H54 (cell line): ENCODE results near the gene SPON1.
A peak's percentile ranks its signal among the peaks of the same experiment; 100 is the strongest.
"Not testable (repeated sequence)": the region's sequence is repeated elsewhere in the genome, so short reads cannot be mapped to it uniquely, and the experiment has no call there.

ENCODE experiments used
- DNase-seq: peaks from one replicate; pipeline ENCODE4 v3.0.0; 2011; ENCODE audit warnings: low spot score, mixed read lengths; ENCODE audit not compliant: insufficient read length
- FAIRE-seq: peaks from 3 replicates; lab custom pipeline; 2011; peaks lifted over from hg19 to GRCh38; lab: Jason Lieb, UNC
- POLR2A ChIP-seq: IDR thresholded peaks from 2 replicates; pipeline ENCODE4 v1.6.1; 2011; ENCODE audit warnings: low read depth, mild to moderate bottlenecking, low read length

Gene SPON1

DNA sequence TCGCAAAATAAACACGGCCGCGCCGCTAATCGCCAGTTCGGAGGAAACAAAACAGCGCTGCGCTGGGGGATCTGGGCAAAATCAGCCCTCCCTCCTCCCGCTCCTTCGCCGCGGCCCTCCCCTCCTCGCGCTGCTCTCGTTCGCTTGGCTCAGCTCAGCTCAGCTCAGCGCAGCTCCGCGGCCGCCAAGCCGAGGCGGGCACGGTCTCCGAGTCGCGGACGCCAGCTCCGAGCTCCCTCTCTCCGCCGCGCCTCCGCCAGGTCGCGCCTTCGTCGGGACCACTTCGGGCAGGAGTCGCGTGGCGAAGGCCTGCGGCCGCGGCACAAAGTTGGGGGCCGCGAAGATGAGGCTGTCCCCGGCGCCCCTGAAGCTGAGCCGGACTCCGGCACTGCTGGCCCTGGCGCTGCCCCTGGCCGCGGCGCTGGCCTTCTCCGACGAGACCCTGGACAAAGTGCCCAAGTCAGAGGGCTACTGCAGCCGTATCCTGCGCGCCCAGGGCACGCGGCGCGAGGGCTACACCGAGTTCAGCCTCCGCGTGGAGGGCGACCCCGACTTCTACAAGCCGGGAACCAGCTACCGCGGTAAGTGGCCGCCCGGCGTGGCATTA is at the start of gene SPON1:
TSS of gene SPON1 (plus strand) at position 162 of the 607 bp plus-strand sequence. CDS start at position 344, 182 bp downstream.
- no peak for TF ChIP-seq POLR2A
- DNase-seq (no peak), FAIRE-seq (no peak)

DNA sequence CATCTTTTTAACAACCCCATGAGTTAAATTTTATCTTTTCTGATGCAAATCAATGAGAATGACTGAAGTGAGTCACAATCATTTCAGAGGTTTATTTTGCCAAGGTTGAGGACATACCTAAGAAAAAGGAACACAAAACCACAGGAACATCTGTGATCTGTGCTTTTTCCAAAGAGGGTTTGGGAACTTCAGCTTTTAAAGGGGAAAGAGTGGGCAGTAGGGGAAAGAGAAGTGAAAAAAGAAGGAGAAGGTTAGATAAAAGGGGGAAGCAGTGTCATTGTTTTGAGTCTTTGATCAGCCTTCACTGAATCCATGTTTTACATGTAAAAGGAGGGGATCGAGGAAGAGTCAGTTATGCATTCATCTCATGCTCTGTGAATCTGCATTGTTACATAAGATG is 45.3 kb upstream of the SPON1 start:
- FAIRE-seq (no peak), DNase-seq (no peak)
- no peak for TF ChIP-seq POLR2A

DNA sequence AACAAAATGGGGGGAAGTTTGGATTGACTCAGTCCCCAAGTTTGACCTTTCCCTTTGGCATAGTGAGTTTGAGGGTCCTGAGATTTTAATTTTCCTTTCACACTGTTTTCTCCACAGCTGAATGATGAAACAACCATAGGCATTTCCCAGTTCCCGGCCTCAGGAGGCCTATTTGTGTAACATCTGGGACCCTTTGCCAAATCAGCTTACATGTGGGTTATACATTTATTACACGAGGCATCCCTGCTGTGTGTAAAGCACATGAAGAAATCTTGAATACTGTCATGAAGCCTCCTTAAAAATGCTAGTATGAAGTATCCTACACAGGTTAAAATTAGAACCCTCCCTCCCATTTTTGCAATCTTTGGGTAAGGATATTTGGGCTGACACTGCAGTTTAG is 44.6 kb upstream of the SPON1 start:
- no peak for FAIRE-seq
- no peak for TF ChIP-seq POLR2A
- DNase-seq, result no peak

DNA sequence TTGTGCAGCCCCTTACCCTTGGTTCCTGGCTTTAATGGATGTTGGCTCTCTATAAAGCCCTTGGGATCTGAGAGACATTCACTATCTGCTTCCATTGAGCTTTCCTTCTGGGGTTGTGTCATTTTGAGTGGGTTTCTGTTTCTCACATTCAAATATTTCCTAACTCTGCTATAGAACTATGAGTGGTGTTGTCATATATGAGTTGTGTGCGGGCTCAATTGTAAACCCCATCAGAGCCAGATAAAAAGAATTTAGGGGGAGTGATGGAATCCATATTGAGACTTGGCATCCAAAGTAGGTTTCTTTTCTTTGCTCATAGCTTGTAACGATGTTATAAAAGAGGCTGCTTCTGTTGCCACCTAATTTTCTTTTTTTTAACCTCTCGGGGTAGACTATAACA is 41.8 kb upstream of the SPON1 start:
- FAIRE-seq (no peak), DNase-seq (no peak)
- TF ChIP-seq POLR2A, result no peak

DNA sequence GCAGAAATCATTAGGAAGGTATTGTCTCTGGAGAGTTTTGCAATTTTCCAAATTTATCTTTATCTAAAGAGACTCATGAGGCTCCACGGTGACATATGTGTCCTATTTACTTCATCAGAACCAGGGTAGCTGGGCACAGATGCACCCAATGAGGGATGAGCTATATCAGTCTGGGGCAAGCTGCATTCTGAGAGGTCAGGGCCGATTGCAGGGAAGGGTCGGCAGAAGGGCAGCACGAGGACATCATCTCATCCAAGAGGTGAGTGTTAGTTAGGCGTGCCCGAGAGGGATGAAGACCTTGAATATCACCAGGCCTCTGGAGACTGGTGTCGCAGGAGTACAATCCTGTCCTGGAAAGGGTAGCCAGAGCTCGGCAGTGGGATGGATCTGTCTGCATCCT is 41.0 kb upstream of the SPON1 start:
- DNase-seq (no peak), FAIRE-seq (no peak)
- TF ChIP-seq POLR2A, result no peak

DNA sequence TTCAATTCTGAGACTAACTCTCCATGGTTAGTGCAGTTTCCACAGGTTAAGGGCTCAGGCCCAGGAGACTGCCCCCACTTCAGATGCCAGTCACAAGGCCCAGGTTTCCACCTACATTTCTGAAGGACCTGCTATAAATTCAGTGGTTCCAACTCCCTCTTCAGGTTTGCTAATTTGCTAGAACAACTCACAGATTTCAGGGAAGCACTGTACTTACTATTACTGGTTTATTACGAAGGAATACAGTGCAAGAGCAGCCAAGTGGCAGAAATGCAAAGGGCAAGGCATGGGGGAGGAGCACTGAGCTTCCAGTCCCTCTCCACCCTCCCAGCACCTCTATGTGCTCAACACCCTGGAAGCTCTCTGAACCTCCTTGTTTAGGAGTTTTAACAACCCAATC is 39.3 kb upstream of the SPON1 start:
- TF ChIP-seq POLR2A, result no peak
- DNase-seq (no peak), FAIRE-seq (no peak)

DNA sequence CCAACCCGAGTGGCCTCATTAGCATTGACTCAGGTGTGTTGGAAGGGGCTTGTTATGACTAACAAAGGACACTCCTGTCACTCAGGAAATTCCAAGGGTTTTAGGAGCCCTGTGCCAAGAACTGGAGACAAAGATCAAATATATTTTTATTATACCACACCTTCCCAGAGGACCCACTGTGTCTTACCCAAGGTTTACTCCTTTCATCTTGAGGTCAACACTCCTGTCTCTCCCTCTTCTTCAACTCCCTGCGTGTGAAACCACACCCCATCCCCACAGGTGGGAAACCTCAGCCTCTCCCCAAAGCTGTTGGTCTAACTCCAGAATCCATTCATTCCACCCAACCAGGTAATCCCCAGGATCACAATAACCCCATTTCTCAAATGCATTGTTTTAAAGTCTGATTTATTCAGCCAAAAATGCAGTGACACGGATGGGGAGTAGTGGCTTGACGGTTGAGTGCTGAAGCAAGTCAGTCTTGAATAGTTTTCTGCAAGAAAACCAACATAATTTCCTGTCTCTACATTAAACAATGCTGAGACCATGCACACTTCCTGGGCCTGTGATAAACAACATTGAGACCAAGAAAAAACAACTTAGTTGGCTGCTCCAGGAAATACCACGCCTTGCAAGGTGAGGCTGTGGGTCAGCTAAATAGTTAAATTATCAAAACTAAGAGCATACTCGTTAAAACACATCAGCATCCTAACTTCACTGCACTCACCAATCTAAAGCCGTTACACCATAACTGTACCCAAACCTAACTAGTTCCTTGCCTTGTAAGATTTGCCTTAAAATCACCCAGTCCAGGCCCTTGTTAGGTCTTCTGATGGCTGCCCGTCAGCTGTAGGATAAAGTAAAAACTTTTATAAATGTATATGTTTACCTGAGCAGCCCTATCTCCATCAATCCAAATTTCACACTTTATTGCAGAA is 38.5 kb upstream of the SPON1 start:
- TF ChIP-seq POLR2A, result no peak
- DNase-seq (no peak), FAIRE-seq (no peak)

DNA sequence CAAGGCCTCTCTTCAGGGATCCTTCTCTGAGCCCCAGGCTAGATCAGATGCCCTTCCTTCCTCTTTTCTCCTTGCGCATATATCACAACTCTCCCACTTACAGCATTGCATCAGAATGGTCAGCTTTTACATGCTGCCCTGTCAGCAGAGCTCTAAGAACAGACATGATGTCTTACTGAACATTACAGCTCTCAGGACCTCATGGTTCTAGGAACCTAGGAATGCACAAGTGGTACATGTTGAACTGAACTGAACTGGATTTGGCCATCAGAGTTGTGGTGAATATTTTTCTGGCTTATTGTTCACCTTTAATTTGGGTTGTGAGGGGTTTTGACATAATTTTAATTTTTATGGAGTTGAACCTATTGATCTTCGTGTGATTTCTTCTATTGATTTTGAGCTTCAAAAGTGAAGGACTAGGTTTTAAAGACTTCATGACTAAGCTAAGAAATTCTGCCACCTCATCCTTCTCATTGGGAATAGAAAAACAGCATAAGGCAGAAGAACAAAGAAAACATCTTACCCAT is 37.7 kb upstream of the SPON1 start:
- DNase-seq (no peak), FAIRE-seq (no peak)
- TF ChIP-seq POLR2A, result no peak

- not testable (repeated sequence) for FAIRE-seq
Observed at GRCh38 chr11:13926366-13926765, 36.2 kb upstream of the SPON1 start.

GRCh38 chr11:13926981-13927380 is 35.5 kb upstream of the SPON1 start:
- FAIRE-seq, result no peak
- TF ChIP-seq POLR2A, result no peak

More at GRCh38 chr11:13926366-13926765, 36.2 kb upstream of the SPON1 start:
- not testable (repeated sequence) for DNase-seq

DNA sequence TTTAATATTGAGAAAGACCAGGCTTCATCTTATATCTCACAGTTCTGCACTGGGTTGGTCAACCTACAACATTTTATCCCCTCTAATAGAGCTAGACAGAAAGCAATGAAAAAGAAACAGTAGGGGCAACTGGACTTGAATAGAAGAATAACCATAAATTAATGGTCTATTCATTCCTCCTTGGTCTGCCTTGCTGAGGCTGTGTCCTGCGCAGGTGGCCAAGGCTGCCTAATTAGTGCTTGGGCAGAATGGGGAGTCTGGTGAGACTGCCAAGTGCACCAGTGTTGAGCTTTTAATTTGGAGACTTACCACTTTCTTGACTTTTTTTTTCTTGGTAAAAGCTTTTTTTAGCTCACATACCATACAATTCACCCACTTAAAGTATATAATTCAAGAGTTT is 35.0 kb upstream of the SPON1 start:
- FAIRE-seq (no peak), DNase-seq (no peak)
- TF ChIP-seq POLR2A, result no peak

More at GRCh38 chr11:13926981-13927380, 35.5 kb upstream of the SPON1 start:
- no peak for DNase-seq

- FAIRE-seq, result peak; percentile 75
- peak; percentile 26 for DNase-seq
- TF ChIP-seq POLR2A, result no peak
Observed at GRCh38 chr11:13928566-13929251, 33.8 kb upstream of the SPON1 start.

GRCh38 chr11:13929395-13929891 is 33.1 kb upstream of the SPON1 start:
- TF ChIP-seq POLR2A, result no peak
- no peak for FAIRE-seq

More at GRCh38 chr11:13929395-13929891, 33.1 kb upstream of the SPON1 start:
- DNase-seq, result no peak
